HG02970 (cell line): ENCODE measurements around the gene MIGA2.

ENCODE experiments used
- ATAC-seq: cut with Tn5 transposase; IDR thresholded peaks from one replicate; pipeline ENCODE4 v1.9.1; 2021; ENCODE audit warnings: mild to moderate bottlenecking, moderate library complexity, moderate number of reproducible peaks; ENCODE audit not compliant: unreplicated experiment, low FRiP score

MIGA2 gene

DNA sequence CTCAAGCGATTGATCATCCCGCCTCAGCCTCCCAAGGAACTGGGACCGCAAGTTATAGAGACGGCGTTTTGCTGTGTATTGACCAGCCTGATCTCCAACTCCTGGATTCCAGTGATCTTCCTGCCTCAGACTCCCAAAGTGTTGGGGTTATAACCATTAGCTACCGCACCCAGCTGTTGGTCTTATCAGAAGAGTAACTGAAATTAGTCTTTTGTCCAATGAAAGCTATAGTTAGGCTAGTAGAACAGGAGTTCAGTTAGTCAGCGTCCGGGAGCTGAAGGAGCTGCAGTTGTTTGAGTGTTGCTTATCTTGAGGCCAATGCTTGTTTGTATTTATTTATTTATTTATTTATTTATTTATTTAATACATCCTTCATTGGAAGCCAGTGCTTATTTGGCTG, 3.2 kb upstream of the MIGA2 start:
- ATAC-seq, result no peak

GRCh38 chr9:129035838-129036237, 588 bp upstream of the MIGA2 start:
- peak; percentile 13 for ATAC-seq

DNA sequence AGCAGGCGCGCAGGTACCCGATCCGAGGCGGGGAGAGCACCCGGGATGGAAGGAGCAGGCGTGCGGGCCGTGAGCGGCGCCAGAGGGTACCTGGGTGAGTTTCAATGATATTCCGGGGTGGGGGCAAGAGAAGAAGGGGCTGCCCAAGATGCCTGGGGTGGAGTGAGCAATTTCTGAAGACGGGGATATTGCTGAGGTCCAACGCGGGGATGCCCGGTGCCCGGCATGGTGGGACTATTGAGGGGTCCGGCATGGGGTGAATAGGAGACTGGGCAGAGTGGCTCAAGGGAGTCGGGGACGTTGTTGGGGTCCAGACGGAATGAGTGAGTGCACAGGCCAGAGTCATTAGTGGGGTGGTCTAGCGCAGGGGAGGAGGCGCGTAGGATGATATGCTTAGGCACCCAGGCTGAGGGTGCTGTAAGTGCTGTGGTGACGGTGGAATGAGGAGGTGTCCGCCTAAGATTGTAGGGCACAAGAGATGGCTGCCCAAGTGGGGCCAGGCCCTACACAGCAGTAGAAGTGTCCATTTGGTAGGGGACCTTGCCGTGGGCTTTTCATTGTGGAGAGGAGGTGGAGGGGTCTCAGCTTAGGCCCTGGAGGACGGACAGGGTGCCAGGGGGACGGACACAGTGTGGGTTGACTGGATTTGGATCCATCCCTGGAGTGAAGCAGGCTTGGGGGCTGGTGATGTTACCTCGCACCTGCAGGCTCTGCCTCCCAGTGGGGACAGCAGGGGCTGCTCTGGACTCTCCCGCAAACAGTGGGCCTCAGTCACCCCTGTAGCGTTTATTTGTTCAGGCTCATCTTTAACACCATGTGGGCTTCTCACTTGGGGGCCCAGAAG, 719 bp downstream of the MIGA2 start:
- no peak for ATAC-seq

DNA sequence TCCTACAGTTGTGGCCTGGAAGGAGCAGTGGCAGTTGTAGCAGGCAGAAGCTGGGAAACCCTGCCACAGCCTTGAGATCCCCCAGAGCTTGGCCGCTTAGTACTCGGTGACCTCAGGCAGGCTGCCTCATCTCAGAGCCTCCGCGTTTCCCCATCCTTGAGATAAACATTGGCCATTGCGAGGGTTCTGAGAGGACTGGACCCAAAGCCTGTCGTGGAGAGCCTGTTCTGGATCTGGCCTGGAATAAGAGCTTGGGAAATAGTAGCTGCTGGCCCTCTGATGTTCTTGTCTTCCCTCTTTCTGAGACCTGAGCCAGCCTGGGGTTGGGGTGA, 1.3 kb downstream of the MIGA2 start:
- no peak for ATAC-seq

DNA sequence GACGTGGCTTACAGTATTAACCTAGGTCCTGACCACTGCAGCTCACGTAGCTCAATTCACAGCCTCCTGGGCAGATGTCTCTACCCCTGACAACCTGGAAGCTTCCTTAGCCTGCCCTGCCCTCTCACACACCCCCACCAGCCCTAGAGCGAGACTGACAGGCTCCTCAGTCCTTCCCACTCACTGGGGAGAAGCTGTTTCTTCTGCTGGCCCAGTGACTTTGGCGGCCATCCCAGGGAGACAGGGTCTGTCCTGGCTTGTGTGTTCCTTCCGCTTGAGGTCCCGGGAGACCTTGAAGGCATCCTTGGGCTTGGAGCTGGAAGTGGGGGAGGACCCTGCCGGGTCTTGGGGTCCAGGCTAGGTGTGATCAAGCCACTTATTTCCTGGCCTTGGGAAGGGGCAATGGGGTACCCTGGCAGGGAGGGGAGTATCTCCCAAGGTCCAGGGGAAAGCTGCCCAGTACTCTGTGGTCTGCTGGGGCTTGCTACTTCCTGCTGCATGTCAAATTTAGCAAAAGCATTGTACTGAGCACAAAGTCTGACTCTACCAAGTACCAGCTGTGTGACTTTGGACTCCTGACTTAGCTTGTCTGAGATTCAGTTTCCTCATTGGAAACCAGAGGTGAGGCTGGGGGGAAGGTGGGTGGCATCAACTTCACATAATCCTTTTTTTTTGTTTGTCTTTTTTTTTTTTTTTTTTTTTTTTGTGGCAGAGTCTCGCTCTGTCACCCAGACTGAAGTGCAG, 1.9 kb downstream of the MIGA2 start:
- ATAC-seq, result no peak

DNA sequence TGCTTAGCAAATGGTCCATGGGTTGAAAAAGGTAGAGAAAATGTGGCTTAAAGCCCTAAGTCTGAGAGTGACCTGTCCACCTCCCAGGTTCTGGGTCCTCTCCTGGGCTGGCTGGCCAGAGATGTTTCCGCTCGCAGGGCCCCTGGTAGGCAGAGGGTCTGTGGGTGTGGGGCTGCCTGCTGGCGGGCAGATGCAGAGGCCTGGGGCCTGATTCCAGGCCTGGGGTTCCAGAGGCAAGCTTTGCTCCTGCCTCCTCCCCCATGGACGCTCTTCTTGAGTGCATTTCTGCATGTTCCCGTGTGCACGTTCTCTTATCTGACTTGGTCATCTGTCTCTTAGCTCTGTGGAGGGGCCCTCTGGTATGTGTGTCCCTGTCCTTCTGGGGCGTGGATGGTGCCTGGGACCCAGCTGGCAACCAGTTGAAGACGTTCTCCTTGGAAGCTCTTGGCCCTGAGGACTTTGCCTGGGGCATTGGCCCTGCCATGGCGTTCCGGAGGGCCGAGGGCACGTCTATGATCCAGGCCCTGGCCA, 3.8 kb downstream of the MIGA2 start:
- no peak for ATAC-seq

- ATAC-seq, result no peak
Measured at GRCh38 chr9:129042016-129042415, 5.6 kb downstream of the MIGA2 start.

DNA sequence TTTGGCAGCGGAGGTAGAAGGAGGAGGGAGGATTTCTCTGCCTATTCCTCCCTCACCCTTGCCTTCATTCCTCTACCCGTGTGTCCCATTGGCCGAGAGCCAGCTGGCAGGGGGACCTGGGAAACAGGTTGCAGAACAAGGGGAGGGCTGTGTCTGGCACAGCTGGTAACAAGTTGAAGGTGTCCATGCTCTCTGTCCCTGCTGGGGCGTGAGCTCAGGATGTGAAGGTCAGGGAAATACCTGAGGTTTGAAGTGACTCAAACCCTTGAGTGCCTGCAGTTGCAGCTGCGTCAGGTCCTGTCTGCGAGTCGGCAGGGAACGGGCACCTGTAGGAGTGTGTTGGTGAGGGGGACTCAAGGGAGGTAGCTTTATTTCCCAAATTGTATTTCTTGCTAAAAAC, 16.2 kb downstream of the MIGA2 start:
- ATAC-seq, result no peak

DNA sequence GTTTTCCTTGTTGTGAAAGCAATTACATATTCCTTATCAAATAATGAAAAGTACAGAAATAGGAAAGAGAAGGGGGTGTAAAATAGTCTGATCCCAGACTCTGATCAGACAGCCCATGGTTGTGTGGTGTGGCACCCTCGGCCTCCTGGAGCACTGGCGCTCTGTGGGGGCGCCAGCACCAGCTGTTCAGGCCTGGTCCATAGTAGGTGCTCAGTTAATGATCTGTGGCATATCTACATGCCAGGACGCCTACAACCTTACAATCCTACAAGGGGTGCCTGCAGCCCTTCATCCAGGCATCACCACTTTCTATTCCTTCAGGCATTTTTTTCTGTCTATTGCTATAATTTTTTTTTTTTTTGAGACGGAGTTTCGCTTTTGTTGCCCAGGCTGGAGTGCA, 16.6 kb downstream of the MIGA2 start:
- ATAC-seq, result no peak

GRCh38 chr9:129054163-129054851, 17.9 kb downstream of the MIGA2 start:
- ATAC-seq, result no peak

- no peak for ATAC-seq
Measured at GRCh38 chr9:129058965-129059795, 22.8 kb downstream of the MIGA2 start.

- ATAC-seq, result no peak
Measured at GRCh38 chr9:129059796-129060785, 23.7 kb downstream of the MIGA2 start.

- ATAC-seq, result no peak
Measured at GRCh38 chr9:129060991-129061390, 24.6 kb downstream of the MIGA2 start.

GRCh38 chr9:129063061-129063460, 26.6 kb downstream of the MIGA2 start:
- no peak for ATAC-seq

GRCh38 chr9:129064499-129064908, 28.1 kb downstream of the MIGA2 start:
- ATAC-seq, result no peak

GRCh38 chr9:129068110-129068509, 31.7 kb downstream of the MIGA2 start:
- no peak for ATAC-seq

GRCh38 chr9:129068990-129069861, 32.8 kb downstream of the MIGA2 start:
- no peak for ATAC-seq
